PFSK-1 (cell line): ENCODE measurements around the gene TTF2.

Experiments
- FOXP2 ChIP-seq: optimal IDR thresholded peaks from 2 replicates; pipeline ENCODE3; 2011; ENCODE audit warnings: borderline replicate concordance, control low read depth, inconsistent platforms; ENCODE audit not compliant: insufficient read depth; ENCODE audit errors: extremely low read length, extremely low read depth
- POLR2AphosphoS5 ChIP-seq: IDR thresholded peaks from 2 replicates; pipeline ENCODE4 v1.6.1; 2012; ENCODE audit warnings: low read depth, mild to moderate bottlenecking, control low read depth, low read length, moderate library complexity
- REST ChIP-seq, 2 experiments: IDR thresholded peaks; 2 replicates each; pipeline versions ENCODE4 v1.6.1 to v1.8.0; 2011 to 2012; ENCODE audit warnings: low read depth in 2 of 2, low read length in 2 of 2, control low read depth in 1 of 2, inconsistent platforms in 1 of 2, mild to moderate bottlenecking in 1 of 2, moderate library complexity in 1 of 2; ENCODE audit not compliant: insufficient read depth in 1 of 2
- SIN3A ChIP-seq: IDR thresholded peaks from 2 replicates; pipeline ENCODE4 v1.6.1; 2012; ENCODE audit warnings: mild to moderate bottlenecking, low read length, moderate library complexity, borderline replicate concordance; ENCODE audit not compliant: insufficient read depth
- TAF1 ChIP-seq: IDR thresholded peaks from 2 replicates; pipeline ENCODE4 v1.6.1; 2012; ENCODE audit warnings: low read length, control low read depth, borderline replicate concordance; ENCODE audit not compliant: insufficient read depth

TTF2 gene

GRCh38 chr1:117060441-117061317 is 553 bp downstream of the TTF2 start:
- peak; percentile 49; the same call in 1 of the 2 replicates for TF ChIP-seq SIN3A
- no peak for TF ChIP-seq REST (IDR thresholded peaks at IDR 0.05; ENCODE audit: insufficient read depth in 1 of 2, low read depth in 2 of 2, low read length in 2 of 2)

GRCh38 chr1:117061986-117062415 is 1.9 kb downstream of the TTF2 start:
- TF ChIP-seq POLR2AphosphoS5 (no peak), FOXP2 (no peak), SIN3A (no peak), TAF1 (no peak), REST (IDR thresholded peaks at IDR 0.05; ENCODE audit: insufficient read depth in 1 of 2, low read depth in 2 of 2, low read length in 2 of 2) (no peak)

GRCh38 chr1:117066367-117066766 is 6.2 kb downstream of the TTF2 start:
- TF ChIP-seq SIN3A = no peak
- TF ChIP-seq POLR2AphosphoS5 = no peak
- no peak for TF ChIP-seq TAF1
- TF ChIP-seq FOXP2 = no peak
- TF ChIP-seq REST (IDR thresholded peaks at IDR 0.05; ENCODE audit: insufficient read depth in 1 of 2, low read depth in 2 of 2, low read length in 2 of 2) = no peak

- TF ChIP-seq POLR2AphosphoS5 = no peak
- no peak for TF ChIP-seq REST (IDR thresholded peaks at IDR 0.05; ENCODE audit: insufficient read depth in 1 of 2, low read depth in 2 of 2, low read length in 2 of 2)
- TF ChIP-seq FOXP2 = no peak
- no peak for TF ChIP-seq SIN3A
- no peak for TF ChIP-seq TAF1
Measured at GRCh38 chr1:117067533-117068370, 7.6 kb downstream of the TTF2 start.
